ENCODE measurements around the gene ARPC1B.

Gene ARPC1B

DNA sequence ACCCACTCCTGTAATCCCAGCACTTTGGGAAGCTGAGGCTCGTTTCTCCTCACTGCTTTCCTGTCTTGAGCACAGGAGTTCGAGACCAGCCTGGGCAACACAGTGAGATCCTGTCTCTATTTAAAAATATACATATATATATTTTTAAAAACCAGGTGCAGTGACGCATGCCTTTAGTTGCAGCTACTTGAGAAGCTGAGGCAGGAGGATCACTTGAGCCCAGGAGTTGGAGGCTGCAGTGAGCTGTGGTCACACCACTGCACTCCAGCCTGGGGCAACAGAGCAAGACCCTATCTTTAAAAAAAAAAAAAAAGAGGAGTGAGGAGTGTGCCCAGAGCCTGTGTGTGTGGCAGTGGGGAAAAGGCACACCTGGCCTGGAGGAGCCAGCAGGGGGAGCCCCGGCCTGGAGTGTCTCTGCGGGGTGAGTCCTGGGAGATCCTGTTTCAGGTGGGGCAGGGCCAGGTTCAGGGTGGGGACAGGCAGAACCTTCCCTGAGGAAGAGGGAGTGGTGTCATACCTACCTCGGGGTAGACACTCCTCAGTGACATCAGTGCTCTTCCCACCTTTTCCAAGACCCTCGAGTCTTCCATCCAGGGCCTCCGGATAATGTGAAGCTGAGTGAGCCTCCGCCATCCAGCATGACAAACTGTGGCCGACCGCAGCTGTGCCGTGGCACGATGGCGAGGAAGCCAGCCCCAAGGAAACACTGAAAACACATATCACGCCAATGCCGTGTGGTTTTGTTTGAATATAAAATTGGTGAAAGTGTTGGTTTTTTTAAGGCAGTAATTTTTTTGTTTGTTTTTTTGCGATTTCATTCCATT, 9.0 kb upstream of the ARPC1B start:
- DNase-seq: no peak
- peaks cover 56 to 86% (median 64%) of the 10 kb centered on the region in 3 donors for H3K36me3 ChIP-seq
- no peak overlapping the region for H3K4me3 ChIP-seq
- intact Hi-C loops (cut with DNase I; ENCODE audit: low total_unique reads): no loop called here
- H3K27ac ChIP-seq: no peak overlapping the region
- H3K27me3 ChIP-seq: no peaks in the 10 kb centered on the region
- H3K4me1 ChIP-seq: peaks cover 0 to 9% (median 2%) of the 10 kb centered on the region in 4 donors
- TF ChIP-seq, protein P1, sequence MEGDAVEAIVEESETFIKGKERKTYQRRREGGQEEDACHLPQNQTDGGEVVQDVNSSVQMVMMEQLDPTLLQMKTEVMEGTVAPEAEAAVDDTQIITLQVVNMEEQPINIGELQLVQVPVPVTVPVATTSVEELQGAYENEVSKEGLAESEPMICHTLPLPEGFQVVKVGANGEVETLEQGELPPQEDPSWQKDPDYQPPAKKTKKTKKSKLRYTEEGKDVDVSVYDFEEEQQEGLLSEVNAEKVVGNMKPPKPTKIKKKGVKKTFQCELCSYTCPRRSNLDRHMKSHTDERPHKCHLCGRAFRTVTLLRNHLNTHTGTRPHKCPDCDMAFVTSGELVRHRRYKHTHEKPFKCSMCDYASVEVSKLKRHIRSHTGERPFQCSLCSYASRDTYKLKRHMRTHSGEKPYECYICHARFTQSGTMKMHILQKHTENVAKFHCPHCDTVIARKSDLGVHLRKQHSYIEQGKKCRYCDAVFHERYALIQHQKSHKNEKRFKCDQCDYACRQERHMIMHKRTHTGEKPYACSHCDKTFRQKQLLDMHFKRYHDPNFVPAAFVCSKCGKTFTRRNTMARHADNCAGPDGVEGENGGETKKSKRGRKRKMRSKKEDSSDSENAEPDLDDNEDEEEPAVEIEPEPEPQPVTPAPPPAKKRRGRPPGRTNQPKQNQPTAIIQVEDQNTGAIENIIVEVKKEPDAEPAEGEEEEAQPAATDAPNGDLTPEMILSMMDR (IDR thresholded peaks at IDR 0.05): peak in 1 of 2 experiments; percentile 40
- H3K9me3 ChIP-seq: no peaks in the 10 kb centered on the region

DNA sequence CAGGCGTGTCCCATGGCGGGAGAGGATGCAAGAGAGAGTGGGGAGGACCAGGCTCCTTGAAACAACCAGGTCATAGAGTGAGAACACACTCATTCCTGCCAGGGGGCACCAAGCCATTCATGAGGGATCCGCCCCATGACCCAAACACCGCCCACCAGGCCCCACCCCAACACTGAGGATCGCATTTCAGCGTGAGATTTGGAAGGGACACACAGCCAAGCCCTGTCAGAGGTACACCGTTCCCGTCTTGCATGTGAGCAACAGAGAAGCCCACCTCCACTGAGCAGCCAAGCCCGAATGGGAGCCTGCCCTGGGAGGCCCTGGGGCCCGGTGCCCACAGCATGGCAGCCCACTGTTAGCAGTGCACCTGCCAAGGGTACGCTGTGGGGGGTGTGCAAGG, 7.9 kb upstream of the ARPC1B start:
- H3K27ac ChIP-seq: no peak overlapping the region
- H3K4me1 ChIP-seq: peaks cover 0 to 10% (median 2%) of the 10 kb centered on the region in 4 donors
- H3K9me3 ChIP-seq: no peaks in the 10 kb centered on the region
- no peak for DNase-seq
- H3K27me3 ChIP-seq: no peaks in the 10 kb centered on the region
- H3K36me3 ChIP-seq: peaks cover 47 to 75% (median 53%) of the 10 kb centered on the region in 3 donors
- H3K4me3 ChIP-seq: no peak overlapping the region
- TF ChIP-seq, protein P1 (IDR thresholded peaks at IDR 0.05): no peak
- intact Hi-C loops (cut with DNase I; ENCODE audit: low total_unique reads): no loop called here

DNA sequence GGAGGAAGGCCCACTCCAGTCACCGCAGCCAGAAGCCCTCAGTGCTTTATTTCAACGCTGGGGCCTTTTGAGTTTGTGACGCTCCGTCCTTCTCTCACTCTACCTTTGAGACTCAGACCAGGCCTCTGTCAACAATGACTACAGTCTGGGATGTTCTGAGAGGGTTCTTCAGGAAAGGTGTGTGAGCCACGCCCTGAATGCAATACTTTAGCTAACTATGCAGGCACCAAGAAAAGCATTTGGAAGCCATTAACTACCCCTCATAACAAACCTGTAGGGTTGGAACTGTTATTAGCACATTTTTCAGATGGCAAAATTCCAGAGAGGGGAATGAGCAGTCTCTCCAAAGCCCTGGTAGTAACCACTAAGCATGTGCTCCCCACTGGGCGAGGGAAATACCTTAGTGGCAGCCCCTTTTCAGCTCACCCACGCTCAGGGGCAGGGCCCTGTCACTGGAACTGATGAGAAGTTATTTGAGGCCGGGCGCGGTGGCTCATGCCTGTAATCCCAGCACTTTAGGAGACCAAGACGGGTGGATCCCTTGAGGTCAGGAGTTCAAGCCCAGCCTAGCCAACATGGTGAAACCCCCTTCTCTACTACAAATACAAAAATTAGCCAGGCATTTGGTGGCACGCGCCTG, 5.7 kb upstream of the ARPC1B start:
- intact Hi-C loops (cut with DNase I; ENCODE audit: low total_unique reads): no loop called here

DNA sequence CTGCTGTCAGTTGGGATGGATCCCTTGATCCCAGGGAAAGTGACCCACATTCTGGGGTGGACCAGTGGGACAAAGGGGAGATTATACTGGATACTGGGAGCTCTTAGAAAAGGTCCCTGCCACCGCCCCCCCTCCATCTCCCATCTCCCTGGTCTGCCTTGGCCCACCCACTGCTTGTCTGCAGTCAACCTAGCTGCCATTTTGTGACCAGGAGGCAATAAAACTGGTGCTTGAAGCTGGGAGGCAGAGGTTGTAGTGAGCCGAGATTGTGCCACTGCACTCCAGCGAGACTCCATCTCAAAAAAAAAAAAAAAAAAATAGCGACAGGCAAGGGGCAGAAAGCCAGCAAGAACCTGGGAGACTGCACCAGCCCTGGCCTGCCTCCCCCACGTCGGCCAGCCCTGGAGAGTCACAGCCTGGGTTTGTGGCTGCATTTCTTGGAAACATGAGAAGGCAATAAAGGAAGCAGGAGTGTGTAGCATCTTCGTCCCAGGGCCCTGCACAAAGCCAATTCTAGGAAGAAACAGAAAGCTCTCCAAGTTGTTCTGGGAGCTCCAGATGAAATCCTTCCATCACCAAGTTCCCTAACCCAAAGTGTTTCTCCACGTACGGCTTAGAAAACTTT, 4.7 kb upstream of the ARPC1B start:
- H3K27ac ChIP-seq: peak overlapping the region in 1 of 2 donors; percentile 51
- H3K4me3 ChIP-seq: no peak overlapping the region
- intact Hi-C loops (cut with DNase I; ENCODE audit: low total_unique reads): no loop called here
- peaks cover 18 to 42% (median 25%) of the 10 kb centered on the region in 3 donors for H3K36me3 ChIP-seq
- no peak for DNase-seq
- no peaks in the 10 kb centered on the region for H3K9me3 ChIP-seq
- H3K4me1 ChIP-seq: peaks cover 0 to 28% (median 8%) of the 10 kb centered on the region in 4 donors
- H3K27me3 ChIP-seq: no peaks in the 10 kb centered on the region
- TF ChIP-seq, protein P1 (IDR thresholded peaks at IDR 0.05): no peak

More for the DNA sequence above, 5.7 kb upstream of the ARPC1B start:
- no peak overlapping the region for H3K4me3 ChIP-seq
- H3K27me3 ChIP-seq: no peaks in the 10 kb centered on the region
- peaks cover 28 to 52% (median 35%) of the 10 kb centered on the region in 3 donors for H3K36me3 ChIP-seq
- H3K27ac ChIP-seq: peak overlapping the region in 1 of 2 donors; percentile 51
- no peak for DNase-seq
- TF ChIP-seq, protein P1 (IDR thresholded peaks at IDR 0.05): no peak
- no peaks in the 10 kb centered on the region for H3K9me3 ChIP-seq
- H3K4me1 ChIP-seq: peaks cover 0 to 23% (median 3%) of the 10 kb centered on the region in 4 donors

DNA sequence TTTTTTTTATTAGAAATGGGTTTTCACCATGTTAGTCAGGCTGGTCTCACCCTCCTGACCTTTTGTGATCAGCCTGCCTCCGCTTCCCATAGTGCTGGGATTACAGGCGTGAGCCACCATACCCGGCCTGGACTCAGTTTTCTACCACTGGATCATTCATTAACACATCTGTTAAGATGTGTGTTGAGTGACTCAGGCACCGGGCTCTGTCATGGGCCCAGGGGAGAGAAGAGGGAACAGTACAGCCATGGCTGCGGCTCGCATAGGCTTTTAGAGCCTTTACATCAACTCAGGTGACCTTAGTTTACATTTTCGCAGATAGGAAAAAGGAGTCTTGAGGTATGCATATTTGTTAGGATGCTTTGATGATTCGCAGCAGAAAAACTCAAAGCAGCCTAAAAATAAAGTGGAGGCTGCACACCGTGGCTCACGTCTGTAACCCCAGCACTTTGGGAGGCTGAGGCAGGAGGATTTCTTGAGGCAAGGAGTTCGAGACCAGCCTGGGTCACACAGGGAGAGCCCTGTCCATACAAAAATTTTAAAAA, 3.1 kb upstream of the ARPC1B start:
- Histone ChIP-seq H3K4me3 (no peak overlapping the region), H3K27me3 (no peaks in the 10 kb centered on the region), H3K27ac (peak overlapping the region in 1 of 2 donors; percentile 8), H3K36me3 (peaks cover 10 to 27% (median 12%) of the 10 kb centered on the region in 3 donors), H3K4me1 (peaks cover 0 to 37% (median 16%) of the 10 kb centered on the region in 4 donors), H3K9me3 (no peaks in the 10 kb centered on the region)
- no peak for DNase-seq
- intact Hi-C loops (cut with DNase I; ENCODE audit: low total_unique reads): no loop called here
- TF ChIP-seq, protein P1 (IDR thresholded peaks at IDR 0.05): no peak
